GM23338 (cell line): ENCODE data around the gene HRH4.

Experiments used
- STAT1 ChIP-seq: IDR thresholded peaks from one replicate; pipeline ENCODE4 v1.6.1; 2016; ENCODE audit warnings: antibody characterized with exemption; ENCODE audit not compliant: unreplicated experiment
- TF ChIP-seq, protein P1 (sequence below), 2 experiments: fragments of 200-600 bp in 1 of 2; sonication (generic) in 1 of 2; conservative IDR thresholded peaks; 2 replicates each; pipeline versions ENCODE4 v1.5.1 to v1.6.1; 2016 to 2017; ENCODE audit warnings: antibody characterized with exemption in 2 of 2, low read depth in 2 of 2, mild to moderate bottlenecking in 2 of 2, moderate library complexity in 1 of 2

DNA sequence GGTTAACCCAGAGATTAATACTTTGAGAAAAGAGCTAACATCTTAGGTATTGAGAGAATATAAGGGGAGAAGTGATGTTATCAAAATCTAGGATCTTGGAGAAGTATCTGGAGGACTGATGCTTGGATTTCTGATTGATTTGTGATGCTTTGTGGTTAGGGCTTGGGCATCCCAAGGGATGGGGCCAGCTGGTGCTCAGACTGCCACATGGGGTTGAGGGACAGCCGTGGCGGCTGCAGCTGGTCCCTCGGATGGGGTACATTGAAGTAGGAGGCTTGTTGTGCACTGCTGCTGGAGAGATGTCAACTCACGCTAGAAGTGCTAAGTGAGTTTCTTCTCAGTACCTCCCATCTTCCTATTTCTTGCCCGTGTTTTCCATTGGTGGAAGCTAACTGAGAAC is 22.4 kb downstream of the HRH4 start:
- TF ChIP-seq, protein P1, sequence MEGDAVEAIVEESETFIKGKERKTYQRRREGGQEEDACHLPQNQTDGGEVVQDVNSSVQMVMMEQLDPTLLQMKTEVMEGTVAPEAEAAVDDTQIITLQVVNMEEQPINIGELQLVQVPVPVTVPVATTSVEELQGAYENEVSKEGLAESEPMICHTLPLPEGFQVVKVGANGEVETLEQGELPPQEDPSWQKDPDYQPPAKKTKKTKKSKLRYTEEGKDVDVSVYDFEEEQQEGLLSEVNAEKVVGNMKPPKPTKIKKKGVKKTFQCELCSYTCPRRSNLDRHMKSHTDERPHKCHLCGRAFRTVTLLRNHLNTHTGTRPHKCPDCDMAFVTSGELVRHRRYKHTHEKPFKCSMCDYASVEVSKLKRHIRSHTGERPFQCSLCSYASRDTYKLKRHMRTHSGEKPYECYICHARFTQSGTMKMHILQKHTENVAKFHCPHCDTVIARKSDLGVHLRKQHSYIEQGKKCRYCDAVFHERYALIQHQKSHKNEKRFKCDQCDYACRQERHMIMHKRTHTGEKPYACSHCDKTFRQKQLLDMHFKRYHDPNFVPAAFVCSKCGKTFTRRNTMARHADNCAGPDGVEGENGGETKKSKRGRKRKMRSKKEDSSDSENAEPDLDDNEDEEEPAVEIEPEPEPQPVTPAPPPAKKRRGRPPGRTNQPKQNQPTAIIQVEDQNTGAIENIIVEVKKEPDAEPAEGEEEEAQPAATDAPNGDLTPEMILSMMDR (conservative IDR thresholded peaks at IDR 0.05; ENCODE audit: low read depth in 2 of 2): no peak
- TF ChIP-seq STAT1: no peak
